KG1 (cell line): Measurements from ENCODE around the gene SPTLC2.
"Not testable (repeated sequence)": the region's sequence is repeated elsewhere in the genome, so short reads cannot be mapped to it uniquely, and the experiment has no call there.

ENCODE experiments used
- DNase-seq: peaks from one replicate; lab custom pipeline; 2025; lab: John Stamatoyannopoulos, UW

SPTLC2 gene

GRCh38 chr14:77547512-77548180, 68.8 kb downstream of the SPTLC2 start:
- DNase-seq = no peak

- DNase-seq = not testable (repeated sequence)
These were observed 71.3 kb downstream of the SPTLC2 start for GRCh38 chr14:77545171-77545570.

- DNase-seq = no peak
These were observed 71.9 kb downstream of the SPTLC2 start for GRCh38 chr14:77544571-77544970.

GRCh38 chr14:77543637-77544334, 72.7 kb downstream of the SPTLC2 start:
- DNase-seq = no peak

- DNase-seq = no peak
These were observed 73.2 kb downstream of the SPTLC2 start for GRCh38 chr14:77543240-77543551.

DNA sequence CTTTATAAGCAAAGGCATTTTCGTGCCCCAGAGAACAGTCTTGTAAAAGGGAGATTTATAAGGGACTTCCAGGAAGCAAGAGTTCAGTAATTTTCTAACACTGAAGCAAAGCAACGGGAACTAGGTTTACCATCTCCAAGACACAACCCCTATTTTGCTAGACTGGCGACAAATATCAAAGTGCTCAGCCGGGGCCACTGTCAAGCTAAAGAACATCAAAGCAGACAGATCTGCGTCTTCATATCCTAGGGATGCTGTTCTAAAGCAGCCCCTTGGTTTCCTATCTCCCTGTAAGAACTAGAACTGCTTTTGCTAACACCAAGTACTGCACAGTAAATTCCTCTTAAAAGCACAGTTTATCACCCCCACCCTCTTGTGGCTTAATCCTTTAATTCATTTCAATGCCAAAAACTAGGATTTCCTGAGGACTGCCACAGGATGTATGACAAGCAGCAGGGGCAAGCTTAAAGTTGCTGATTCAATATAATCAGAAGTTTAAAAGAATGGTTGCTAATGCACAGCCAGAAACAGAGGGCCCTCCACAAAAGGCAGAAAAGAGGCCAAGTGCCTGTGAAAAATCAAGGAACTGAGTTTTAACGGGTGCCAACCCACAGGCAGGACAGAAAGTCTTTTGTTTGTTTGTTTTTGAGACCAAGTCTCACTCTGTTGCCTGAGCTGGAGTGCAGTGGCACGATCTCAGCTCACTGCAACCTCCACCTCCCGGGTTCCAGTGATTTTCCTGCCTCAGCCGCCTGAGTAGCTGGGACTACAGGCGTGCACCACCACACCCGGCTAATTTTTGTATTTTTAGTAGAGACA, 73.8 kb downstream of the SPTLC2 start:
- no peak for DNase-seq

GRCh38 chr14:77541905-77542304, 74.5 kb downstream of the SPTLC2 start:
- DNase-seq = no peak

GRCh38 chr14:77536951-77537350, 79.5 kb downstream of the SPTLC2 start:
- not testable (repeated sequence) for DNase-seq

GRCh38 chr14:77531071-77531470, 85.4 kb downstream of the SPTLC2 start:
- DNase-seq = no peak

DNA sequence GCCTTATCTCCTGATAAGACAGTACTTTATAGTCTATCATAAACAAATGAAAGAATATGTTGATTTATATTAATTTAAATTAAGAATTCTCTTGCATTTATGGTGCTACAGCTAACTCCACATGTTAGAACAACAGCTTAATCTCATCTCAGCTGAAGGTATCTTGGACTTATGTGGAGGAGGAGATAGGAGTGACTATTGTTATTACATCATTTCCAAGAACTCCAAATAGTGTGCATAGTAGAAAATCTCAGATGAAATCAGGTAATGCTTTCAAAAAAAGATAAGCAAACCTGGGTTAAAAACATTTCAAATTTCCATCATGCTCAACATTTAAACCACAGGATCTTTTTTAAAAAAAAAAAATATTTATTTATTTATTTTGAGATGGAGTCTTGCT, 86.5 kb downstream of the SPTLC2 start:
- DNase-seq = no peak

DNA sequence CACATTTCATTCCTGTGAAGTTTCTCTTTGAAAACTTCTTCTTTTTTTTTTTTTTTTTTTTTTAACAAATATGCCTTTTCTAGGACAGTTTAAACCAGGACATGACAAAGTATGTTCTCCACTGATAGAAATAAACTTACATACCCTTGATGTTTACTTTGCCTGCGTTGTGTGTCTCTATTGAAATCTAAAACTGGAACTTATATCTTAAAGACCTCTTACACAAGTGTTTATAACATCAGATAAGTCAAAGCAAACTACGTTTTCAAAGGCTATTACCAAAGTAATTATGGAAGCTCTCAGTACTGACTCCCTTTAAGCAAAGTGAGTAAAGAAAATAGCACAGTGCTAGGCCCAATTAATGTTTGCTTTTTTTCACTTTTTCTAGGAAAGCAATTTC, 87.2 kb downstream of the SPTLC2 start:
- DNase-seq = no peak

DNA sequence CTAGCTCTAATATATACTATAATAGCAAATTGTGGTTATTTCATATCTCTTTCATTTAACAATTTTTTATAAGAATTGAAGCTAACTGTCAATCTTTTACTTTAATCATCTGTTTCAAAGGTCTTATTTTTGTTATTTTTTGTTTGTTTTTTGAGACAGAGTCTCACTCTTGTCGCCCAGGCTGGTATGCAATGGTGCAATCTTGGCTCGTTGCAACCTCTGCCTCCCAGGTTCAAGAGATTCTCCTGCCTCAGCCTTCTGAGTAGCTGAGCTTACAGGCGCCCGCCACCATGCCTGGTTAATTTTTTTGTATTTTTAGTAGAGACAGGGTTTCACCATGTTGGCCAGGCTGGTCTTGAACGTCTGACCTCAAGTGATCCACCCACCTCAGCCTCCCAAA, 87.7 kb downstream of the SPTLC2 start:
- not testable (repeated sequence) for DNase-seq

- DNase-seq = no peak
These were observed 90.2 kb downstream of the SPTLC2 start for GRCh38 chr14:77526266-77526665.

GRCh38 chr14:77524536-77524935, 91.9 kb downstream of the SPTLC2 start:
- no peak for DNase-seq

DNA sequence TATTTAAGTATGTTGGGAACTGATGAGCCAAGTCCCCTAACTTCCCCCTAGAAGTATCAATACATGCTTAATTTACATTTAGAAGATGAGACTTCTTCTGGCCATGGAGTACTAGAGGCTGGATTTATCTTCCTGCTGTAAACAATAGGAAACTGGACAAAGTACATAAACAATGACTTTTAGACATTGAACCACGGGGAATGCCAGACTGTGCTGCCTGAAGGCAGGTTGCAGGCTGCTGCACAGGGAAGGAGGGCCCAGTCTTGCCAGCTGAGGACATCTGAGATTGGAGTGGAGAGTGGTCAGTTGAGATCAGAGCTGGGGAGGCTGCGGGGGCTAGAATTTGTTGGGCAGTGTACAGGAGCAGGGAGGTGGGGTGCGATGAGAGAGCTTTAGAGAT, 93.3 kb downstream of the SPTLC2 start:
- DNase-seq = no peak

- DNase-seq = no peak
These were observed 95.9 kb downstream of the SPTLC2 start for GRCh38 chr14:77520555-77520954.

GRCh38 chr14:77516126-77516525, 100.3 kb downstream of the SPTLC2 start:
- DNase-seq = no peak

DNA sequence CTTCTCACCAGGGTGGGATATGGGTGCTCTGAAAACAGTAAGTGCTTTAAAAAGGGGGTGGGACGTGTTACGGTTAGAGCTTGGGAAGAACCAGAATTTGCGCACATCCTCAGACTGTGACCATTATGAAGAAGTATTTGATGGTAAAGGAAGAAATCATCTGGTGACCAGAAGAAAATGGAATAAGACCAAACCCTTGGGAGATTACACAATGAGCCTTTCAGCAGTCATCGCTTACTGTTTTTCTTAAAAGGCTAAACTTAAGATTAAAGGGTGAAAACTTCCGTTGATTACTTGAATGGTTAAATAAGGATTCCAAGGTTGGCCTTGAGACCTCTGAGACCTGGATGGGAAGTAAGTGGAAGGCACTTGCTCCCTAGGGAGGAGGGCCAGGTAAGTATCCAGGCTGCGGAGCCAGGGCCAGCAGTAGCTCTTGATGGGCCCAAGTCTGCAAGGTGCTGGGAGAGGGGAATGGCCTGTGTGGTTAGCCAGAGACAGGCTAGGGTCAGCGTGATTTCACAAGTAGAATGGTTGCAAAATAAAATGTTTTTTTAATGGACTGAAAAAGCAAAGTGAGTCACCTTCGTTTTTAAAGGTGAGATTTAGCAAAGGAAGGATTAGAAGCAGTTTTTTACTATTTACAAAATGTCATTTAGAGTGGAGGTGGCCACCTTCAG, 104.8 kb downstream of the SPTLC2 start:
- no peak for DNase-seq

- no peak for DNase-seq
These were observed 107.1 kb downstream of the SPTLC2 start for GRCh38 chr14:77509366-77509765.

DNA sequence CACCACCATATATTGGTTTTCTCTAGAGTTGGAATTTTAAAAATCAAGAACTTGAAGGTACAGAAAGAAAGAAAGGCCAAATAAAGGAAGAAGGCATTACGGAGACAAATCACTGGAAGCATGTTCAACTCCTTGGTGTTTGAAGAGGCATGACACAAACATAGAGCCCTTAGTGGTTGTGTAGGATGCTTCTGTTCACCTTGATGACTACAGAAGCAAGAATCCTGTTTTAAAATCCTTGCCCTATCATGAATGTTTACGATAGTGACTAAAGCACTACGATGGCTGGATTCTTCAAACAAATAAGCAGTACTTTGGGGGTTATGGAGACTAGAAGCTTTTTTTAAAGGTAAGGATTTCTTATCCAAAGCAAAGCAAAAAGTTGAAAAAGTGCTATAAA, 107.6 kb downstream of the SPTLC2 start:
- DNase-seq = no peak

- no peak for DNase-seq
These were observed 108.2 kb downstream of the SPTLC2 start for GRCh38 chr14:77508249-77508648.

- no peak for DNase-seq
These were observed 108.7 kb downstream of the SPTLC2 start for GRCh38 chr14:77507762-77508161.

GRCh38 chr14:77505031-77505430, 111.4 kb downstream of the SPTLC2 start:
- no peak for DNase-seq
